Keratinocyte (primary cell): ENCODE measurements around the gene PTPRD. TPM values are rescaled to one million over a fixed set of nuclear protein-coding genes. Genes with fewer than 3 reads are reported as not detected.

Source experiments
- DNase-seq: peaks from one replicate; pipeline ENCODE4 v3.0.0-alpha.2; 2011; ENCODE audit warnings: low read depth, missing footprints, low spot score
- FAIRE-seq: peaks from 2 replicates; lab custom pipeline; 2011; peaks lifted over from hg19 to GRCh38; lab: Jason Lieb, UNC
- H2AFZ ChIP-seq: 2 replicates; pipeline ENCODE4 v1.6.0; 2012; ENCODE audit warnings: low read length, control low read depth, inconsistent platforms; ENCODE audit not compliant: control insufficient read depth
- H3K27ac ChIP-seq: 2 replicates; pipeline ENCODE4 v1.5.1; 2011; ENCODE audit warnings: low read length; ENCODE audit not compliant: control insufficient read depth, insufficient read depth
- H3K27me3 ChIP-seq: 3 replicates; pipeline ENCODE4 v1.6.0; 2011; ENCODE audit warnings: low read length; ENCODE audit not compliant: control insufficient read depth, insufficient read depth; ENCODE audit errors: extremely low read depth
- H3K36me3 ChIP-seq, 2 experiments: 2 replicates in 1 of 2; 3 replicates in 1 of 2; pipeline ENCODE4 v1.5.1; 2011; ENCODE audit warnings: low read length in 2 of 2, mild to moderate bottlenecking in 1 of 2; ENCODE audit not compliant: control insufficient read depth in 2 of 2, insufficient read depth in 2 of 2; ENCODE audit errors: extremely low read depth in 1 of 2
- H3K4me1 ChIP-seq: 3 replicates; pipeline ENCODE4 v1.5.1; 2011; ENCODE audit warnings: low read length; ENCODE audit not compliant: control insufficient read depth, insufficient read depth; ENCODE audit errors: extremely low read depth
- H3K4me2 ChIP-seq: 3 replicates; pipeline ENCODE4 v1.6.0; 2011; ENCODE audit warnings: low read depth, low read length; ENCODE audit not compliant: control insufficient read depth, insufficient read depth; ENCODE audit errors: extremely low read depth
- H3K4me3 ChIP-seq, 3 experiments: fragments of 200-600 bp in 1 of 3; sonication (generic) in 1 of 3; 2 replicates in 2 of 3; 3 replicates in 1 of 3; pipeline ENCODE4 v1.5.1; 2011 to 2016; ENCODE audit warnings: low read length in 3 of 3, mild to moderate bottlenecking in 3 of 3, control low read depth in 2 of 3, inconsistent platforms in 1 of 3, low read depth in 1 of 3, mixed read lengths in 1 of 3, mixed run types in 1 of 3, moderate library complexity in 1 of 3; ENCODE audit not compliant: control insufficient read depth in 2 of 3, insufficient read depth in 2 of 3; ENCODE audit errors: extremely low read depth in 1 of 3
- H3K79me2 ChIP-seq: 2 replicates; pipeline ENCODE4 v1.6.0; 2012; ENCODE audit warnings: low read length; ENCODE audit not compliant: control insufficient read depth, insufficient read depth
- H3K9ac ChIP-seq: 3 replicates; pipeline ENCODE4 v1.6.0; 2011; ENCODE audit warnings: low read length; ENCODE audit not compliant: control insufficient read depth, insufficient read depth; ENCODE audit errors: extremely low read depth
- H3K9me1 ChIP-seq: 3 replicates; pipeline ENCODE4 v1.6.0; 2011; ENCODE audit warnings: low read length; ENCODE audit not compliant: control insufficient read depth, insufficient read depth; ENCODE audit errors: extremely low read depth
- H3K9me3 ChIP-seq: 2 replicates; pipeline ENCODE4 v1.5.1; 2012; ENCODE audit warnings: low read depth, low read length; ENCODE audit not compliant: control insufficient read depth
- H4K20me1 ChIP-seq: 3 replicates; pipeline ENCODE4 v1.6.0; 2011; ENCODE audit warnings: low read length; ENCODE audit not compliant: control insufficient read depth, insufficient read depth; ENCODE audit errors: extremely low read depth
- EZH2 ChIP-seq: IDR thresholded peaks from one replicate; pipeline ENCODE4 v1.6.1; 2012; ENCODE audit warnings: inconsistent platforms, mild to moderate bottlenecking, low read length, moderate library complexity
- dilution Hi-C: fragments of 300-500 bp; cut with MboI; formaldehyde crosslinking; loops from one replicate; pipeline ENCODE4 v1.7.0; 2020; ENCODE audit warnings: low sequenced_read_pairs; ENCODE audit not compliant: extremely low pct_ligation_motif_present
- polyA plus RNA-seq, 5 experiments: library from polyadenylated mRNA; depleted of rRNA in 3 of 5; stranded (reverse) in 3 of 5; stranded (forward) in 1 of 5; unstranded in 1 of 5; fragments of >200 nt; gene quantifications; 1 replicate in 1 of 5; 2 replicates in 3 of 5; 3 replicates in 1 of 5; pipeline versions ENCODE4 v1.2.1 to v1.2.3, GENCODE V29; 2011 to 2012; ENCODE audit warnings: missing spikeins in 2 of 5, low read depth in 1 of 5, low replicate concordance in 1 of 5
- TF ChIP-seq, protein P1 (sequence below), 3 experiments: IDR thresholded peaks in 1 of 3; conservative IDR thresholded peaks in 1 of 3; optimal IDR thresholded peaks in 1 of 3; 2 replicates in 2 of 3; 3 replicates in 1 of 3; pipeline versions ENCODE3 to v1.5.1; 2011; ENCODE audit warnings: low read length in 3 of 3, mild to moderate bottlenecking in 3 of 3, moderate library complexity in 2 of 3, control low read depth in 1 of 3, inconsistent platforms in 1 of 3; ENCODE audit not compliant: insufficient read depth in 2 of 3; ENCODE audit errors: extremely low read depth in 1 of 3

Gene PTPRD
- polyA plus RNA-seq, 1 donor (not counting 4 experiments of a cell fraction or from before 2014, with no cell fraction given): 0.10 TPM

DNA sequence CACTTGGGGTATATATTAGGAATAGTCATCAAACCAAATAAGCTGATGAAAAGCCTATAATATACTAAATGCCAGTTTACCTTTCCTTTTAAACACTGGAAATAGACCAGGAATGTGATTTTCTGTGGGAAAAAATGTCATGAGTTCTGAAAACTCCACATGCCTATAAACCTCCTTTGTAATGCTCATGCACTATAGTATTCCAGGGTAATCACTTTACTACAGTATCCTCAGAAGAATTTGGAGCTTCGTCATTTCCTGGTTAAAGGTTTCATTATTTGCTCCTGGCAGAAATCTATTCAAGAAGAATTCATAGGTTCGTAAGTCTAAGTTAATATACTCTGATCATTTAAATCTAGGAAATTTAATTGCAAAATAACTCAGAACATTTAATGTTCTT lies 1736.5 kb downstream of the PTPRD start:
- H2AFZ ChIP-seq: no peak overlapping the region
- H3K27ac ChIP-seq: no peak overlapping the region
- no peak overlapping the region for H3K4me2 ChIP-seq
- dilution Hi-C loops: no loop called here
- H3K4me1 ChIP-seq: no peaks in the 10 kb centered on the region
- no peak for DNase-seq
- no peak overlapping the region for H3K9ac ChIP-seq
- H3K4me3 ChIP-seq: no peak overlapping the region
- no peaks in the 10 kb centered on the region for H4K20me1 ChIP-seq
- no peak for TF ChIP-seq EZH2
- TF ChIP-seq, protein P1, sequence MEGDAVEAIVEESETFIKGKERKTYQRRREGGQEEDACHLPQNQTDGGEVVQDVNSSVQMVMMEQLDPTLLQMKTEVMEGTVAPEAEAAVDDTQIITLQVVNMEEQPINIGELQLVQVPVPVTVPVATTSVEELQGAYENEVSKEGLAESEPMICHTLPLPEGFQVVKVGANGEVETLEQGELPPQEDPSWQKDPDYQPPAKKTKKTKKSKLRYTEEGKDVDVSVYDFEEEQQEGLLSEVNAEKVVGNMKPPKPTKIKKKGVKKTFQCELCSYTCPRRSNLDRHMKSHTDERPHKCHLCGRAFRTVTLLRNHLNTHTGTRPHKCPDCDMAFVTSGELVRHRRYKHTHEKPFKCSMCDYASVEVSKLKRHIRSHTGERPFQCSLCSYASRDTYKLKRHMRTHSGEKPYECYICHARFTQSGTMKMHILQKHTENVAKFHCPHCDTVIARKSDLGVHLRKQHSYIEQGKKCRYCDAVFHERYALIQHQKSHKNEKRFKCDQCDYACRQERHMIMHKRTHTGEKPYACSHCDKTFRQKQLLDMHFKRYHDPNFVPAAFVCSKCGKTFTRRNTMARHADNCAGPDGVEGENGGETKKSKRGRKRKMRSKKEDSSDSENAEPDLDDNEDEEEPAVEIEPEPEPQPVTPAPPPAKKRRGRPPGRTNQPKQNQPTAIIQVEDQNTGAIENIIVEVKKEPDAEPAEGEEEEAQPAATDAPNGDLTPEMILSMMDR (optimal IDR thresholded peaks at IDR 0.05 in 1 of 3, IDR thresholded peaks at IDR 0.05 in 1 of 3, conservative IDR thresholded peaks at IDR 0.05 in 1 of 3; ENCODE audit: extremely low read depth in 1 of 3, insufficient read depth in 2 of 3, low read length in 3 of 3): no peak
- H3K79me2 ChIP-seq: no peaks in the 10 kb centered on the region
- no peaks in the 10 kb centered on the region for H3K9me1 ChIP-seq
- FAIRE-seq: no peak
- H3K9me3 ChIP-seq: no peaks in the 10 kb centered on the region
- no peaks in the 10 kb centered on the region for H3K36me3 ChIP-seq
- no peaks in the 10 kb centered on the region for H3K27me3 ChIP-seq

DNA sequence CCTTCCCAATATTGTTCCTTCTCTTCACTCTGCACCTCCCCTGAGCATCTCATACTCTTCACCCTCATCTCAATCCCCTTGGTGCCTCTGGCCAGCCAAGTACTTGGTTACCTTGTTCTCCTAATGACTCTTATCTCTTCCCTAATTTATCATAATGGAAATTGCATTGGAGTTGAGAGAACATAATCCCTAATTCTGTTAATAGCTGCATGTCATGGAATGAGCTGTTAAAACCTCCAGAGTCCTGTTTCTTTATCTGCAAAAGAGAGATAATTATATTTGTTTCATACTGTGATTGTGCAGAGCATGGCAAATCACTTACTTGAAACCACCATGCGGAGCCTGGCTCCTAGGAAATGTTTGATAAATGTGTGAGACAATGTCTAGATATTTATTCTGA lies 1738.3 kb downstream of the PTPRD start:
- no peaks in the 10 kb centered on the region for H3K79me2 ChIP-seq
- no peak overlapping the region for H2AFZ ChIP-seq
- no peaks in the 10 kb centered on the region for H3K4me1 ChIP-seq
- no peaks in the 10 kb centered on the region for H3K27me3 ChIP-seq
- no peaks in the 10 kb centered on the region for H3K9me3 ChIP-seq
- no peak overlapping the region for H3K9ac ChIP-seq
- H3K27ac ChIP-seq: no peak overlapping the region
- dilution Hi-C loops: no loop called here
- FAIRE-seq (no peak), DNase-seq (no peak)
- no peaks in the 10 kb centered on the region for H4K20me1 ChIP-seq
- H3K9me1 ChIP-seq: no peaks in the 10 kb centered on the region
- H3K4me3 ChIP-seq: no peak overlapping the region
- no peak for TF ChIP-seq EZH2
- TF ChIP-seq, protein P1 (optimal IDR thresholded peaks at IDR 0.05 in 1 of 3, IDR thresholded peaks at IDR 0.05 in 1 of 3, conservative IDR thresholded peaks at IDR 0.05 in 1 of 3; ENCODE audit: extremely low read depth in 1 of 3, insufficient read depth in 2 of 3, low read length in 3 of 3): no peak
- H3K36me3 ChIP-seq: no peaks in the 10 kb centered on the region
- no peak overlapping the region for H3K4me2 ChIP-seq
